H9 (cell line): Measurements from ENCODE around the gene CEP164. TPM values are rescaled to one million over a fixed set of nuclear protein-coding genes. Genes with fewer than 3 reads are reported as not detected.

Experiments
- DNase-seq: peaks from one replicate; pipeline ENCODE4 v3.0.0-alpha.2; 2017
- H2AFZ ChIP-seq: one replicate; pipeline ENCODE4 v1.6.1; 2013; ENCODE audit warnings: mild to moderate bottlenecking, low read length, control low read depth, moderate library complexity
- H2AK5ac ChIP-seq: 2 replicates; pipeline ENCODE4 v1.6.1; 2013; ENCODE audit warnings: low read length, control low read depth, mixed read lengths; ENCODE audit not compliant: insufficient read length
- H2BK120ac ChIP-seq: one replicate; pipeline ENCODE4 v1.6.1; 2013; ENCODE audit warnings: low read depth, mild to moderate bottlenecking, low read length, control low read depth, inconsistent platforms; ENCODE audit not compliant: poor library complexity, severe bottlenecking
- H2BK12ac ChIP-seq: 2 replicates; pipeline ENCODE4 v1.6.1; 2013; ENCODE audit warnings: low read length, control low read depth, mixed read lengths, low read depth; ENCODE audit not compliant: insufficient read length
- H2BK15ac ChIP-seq: 2 replicates; pipeline ENCODE4 v1.6.1; 2013; ENCODE audit warnings: low read depth, low read length, control low read depth
- H2BK20ac ChIP-seq: one replicate; pipeline ENCODE4 v1.6.1; 2013; ENCODE audit warnings: low read depth, mild to moderate bottlenecking, low read length, control low read depth, inconsistent platforms; ENCODE audit not compliant: poor library complexity, severe bottlenecking
- H2BK5ac ChIP-seq: 2 replicates; pipeline ENCODE4 v1.6.1; 2013; ENCODE audit warnings: low read length, control low read depth, mixed read lengths; ENCODE audit not compliant: insufficient read length
- H3K14ac ChIP-seq: 2 replicates; pipeline ENCODE4 v1.6.1; 2013; ENCODE audit warnings: low read length, control low read depth; ENCODE audit not compliant: insufficient read depth
- H3K18ac ChIP-seq: 2 replicates; pipeline ENCODE4 v1.6.1; 2013; ENCODE audit warnings: low read depth, mild to moderate bottlenecking, mixed read lengths, low read length, control low read depth; ENCODE audit not compliant: insufficient read length
- H3K23ac ChIP-seq: 2 replicates; pipeline ENCODE4 v1.6.1; 2013; ENCODE audit warnings: low read length, control low read depth, mixed read lengths, low read depth; ENCODE audit not compliant: insufficient read length
- H3K23me2 ChIP-seq: 2 replicates; pipeline ENCODE4 v1.6.1; 2013; ENCODE audit warnings: low read depth, mild to moderate bottlenecking, mixed read lengths, low read length, control low read depth; ENCODE audit not compliant: insufficient read length, poor library complexity, severe bottlenecking
- H3K27ac ChIP-seq: 2 replicates; pipeline ENCODE4 v1.5.1; 2013; ENCODE audit warnings: low read length, control low read depth, mixed read lengths, low read depth; ENCODE audit not compliant: insufficient read length
- H3K27me3 ChIP-seq: 2 replicates; pipeline ENCODE4 v1.6.1; 2013; ENCODE audit warnings: low read length, control low read depth, inconsistent platforms; ENCODE audit not compliant: insufficient read depth
- H3K4ac ChIP-seq: 2 replicates; pipeline ENCODE4 v1.6.1; 2013; ENCODE audit warnings: low read depth, mild to moderate bottlenecking, control low read depth, inconsistent platforms, low read length, moderate library complexity
- H3K4me1 ChIP-seq: 2 replicates; pipeline ENCODE4 v1.6.1; 2013; ENCODE audit warnings: low read length, control low read depth, inconsistent platforms; ENCODE audit not compliant: insufficient read depth
- H3K4me2 ChIP-seq: 2 replicates; pipeline ENCODE4 v1.6.1; 2013; ENCODE audit warnings: low read length, control low read depth, mixed read lengths; ENCODE audit not compliant: insufficient read length, insufficient read depth
- H3K56ac ChIP-seq: 2 replicates; pipeline ENCODE4 v1.6.1; 2013; ENCODE audit warnings: low read depth, mild to moderate bottlenecking, mixed read lengths, low read length, control low read depth; ENCODE audit not compliant: insufficient read length
- H3K79me1 ChIP-seq: 2 replicates; pipeline ENCODE4 v1.6.1; 2013; ENCODE audit warnings: low read depth, mild to moderate bottlenecking, moderate library complexity, low read length, control low read depth, inconsistent platforms; ENCODE audit not compliant: insufficient read depth, poor library complexity, severe bottlenecking
- H3K79me2 ChIP-seq: 2 replicates; pipeline ENCODE4 v1.6.1; 2013; ENCODE audit warnings: low read length, control low read depth, inconsistent platforms; ENCODE audit not compliant: insufficient read depth
- H3K9ac ChIP-seq: 2 replicates; pipeline ENCODE4 v1.6.1; 2013; ENCODE audit warnings: low read length, control low read depth, mixed read lengths; ENCODE audit not compliant: insufficient read length; ENCODE audit errors: extremely low read depth
- H3K9me3 ChIP-seq: one replicate; pipeline ENCODE4 v1.6.1; 2013; ENCODE audit warnings: low read depth, low read length, inconsistent platforms; ENCODE audit not compliant: control insufficient read depth
- H3T11ph ChIP-seq: one replicate; pipeline ENCODE4 v1.6.1; 2013; ENCODE audit warnings: mild to moderate bottlenecking, low read length, control low read depth, inconsistent platforms
- H4K20me1 ChIP-seq: one replicate; pipeline ENCODE4 v1.6.1; 2013; ENCODE audit not compliant: control insufficient read depth, insufficient read length, insufficient read depth
- H4K5ac ChIP-seq: 2 replicates; pipeline ENCODE4 v1.6.1; 2013; ENCODE audit warnings: low read depth, mild to moderate bottlenecking, mixed read lengths, low read length, control low read depth; ENCODE audit not compliant: insufficient read length
- H4K8ac ChIP-seq: replicated peaks from 2 replicates; pipeline ENCODE4 v1.6.1; 2013; ENCODE audit warnings: low read length, control low read depth, mixed read lengths, low read depth; ENCODE audit not compliant: insufficient read length
- H4K91ac ChIP-seq: 2 replicates; pipeline ENCODE4 v1.6.1; 2013; ENCODE audit warnings: low read depth, mild to moderate bottlenecking, moderate library complexity, mixed read lengths, low read length, control low read depth; ENCODE audit not compliant: insufficient read length
- H3K27ac Mint-ChIP-seq, 3 experiments: 2 replicates in 2 of 3; 3 replicates in 1 of 3; pipeline ENCODE4 v1.8.0; 2020 to 2021; ENCODE audit warnings: mixed read lengths in 3 of 3, mild to moderate bottlenecking in 1 of 3, moderate library complexity in 1 of 3
- H3K27me3 Mint-ChIP-seq: 2 replicates; pipeline ENCODE4 v1.8.0; 2021; ENCODE audit warnings: low read depth, mild to moderate bottlenecking, moderate library complexity, mixed read lengths
- H3K36me3 Mint-ChIP-seq, 3 experiments: 2 replicates in 2 of 3; 3 replicates in 1 of 3; pipeline ENCODE4 v1.8.0; 2020 to 2021; ENCODE audit warnings: low read depth in 3 of 3, mixed read lengths in 3 of 3; ENCODE audit not compliant: insufficient read depth in 1 of 3
- H3K4me1 Mint-ChIP-seq, 2 experiments: 2 replicates each; pipeline ENCODE4 v1.8.0; 2020; ENCODE audit warnings: mixed read lengths in 2 of 2
- H3K4me3 Mint-ChIP-seq, 2 experiments: 2 replicates in 1 of 2; 3 replicates in 1 of 2; pipeline ENCODE4 v1.8.0; 2020 to 2021; ENCODE audit warnings: mild to moderate bottlenecking in 2 of 2, mixed read lengths in 2 of 2, moderate library complexity in 1 of 2
- H3K9me3 Mint-ChIP-seq, 2 experiments: 2 replicates in 1 of 2; 3 replicates in 1 of 2; pipeline ENCODE4 v1.8.0; 2020; ENCODE audit warnings: mild to moderate bottlenecking in 2 of 2, mixed read lengths in 2 of 2, moderate library complexity in 1 of 2
- WGBS: extraction: QIAGEN DNeasy Blood & Tissue Kit; methylation state at CpG from one replicate; pipeline ENCODE4 v1.1.7; 2013; ENCODE audit warnings: missing lambda C conversion rate, low lambda C conversion rate, mixed read lengths; ENCODE audit not compliant: insufficient read length; ENCODE audit errors: extremely low coverage; 5-methylcytosine and 5-hydroxymethylcytosine counted together
- total RNA-seq: library from RNA; stranded (reverse); gene quantifications from 2 replicates; pipeline ENCODE4 v1.2.1, GENCODE V29; 2021
- TF ChIP-seq, protein P1 (sequence below): fragments of 200-600 bp; sonication (generic); conservative IDR thresholded peaks from 3 replicates; pipeline ENCODE4 v1.8.0; 2021; ENCODE audit warnings: antibody characterized with exemption, mild to moderate bottlenecking

The CEP164 gene
- total RNA-seq, 1 experiment from 2014 or later: 24.9 TPM

DNA sequence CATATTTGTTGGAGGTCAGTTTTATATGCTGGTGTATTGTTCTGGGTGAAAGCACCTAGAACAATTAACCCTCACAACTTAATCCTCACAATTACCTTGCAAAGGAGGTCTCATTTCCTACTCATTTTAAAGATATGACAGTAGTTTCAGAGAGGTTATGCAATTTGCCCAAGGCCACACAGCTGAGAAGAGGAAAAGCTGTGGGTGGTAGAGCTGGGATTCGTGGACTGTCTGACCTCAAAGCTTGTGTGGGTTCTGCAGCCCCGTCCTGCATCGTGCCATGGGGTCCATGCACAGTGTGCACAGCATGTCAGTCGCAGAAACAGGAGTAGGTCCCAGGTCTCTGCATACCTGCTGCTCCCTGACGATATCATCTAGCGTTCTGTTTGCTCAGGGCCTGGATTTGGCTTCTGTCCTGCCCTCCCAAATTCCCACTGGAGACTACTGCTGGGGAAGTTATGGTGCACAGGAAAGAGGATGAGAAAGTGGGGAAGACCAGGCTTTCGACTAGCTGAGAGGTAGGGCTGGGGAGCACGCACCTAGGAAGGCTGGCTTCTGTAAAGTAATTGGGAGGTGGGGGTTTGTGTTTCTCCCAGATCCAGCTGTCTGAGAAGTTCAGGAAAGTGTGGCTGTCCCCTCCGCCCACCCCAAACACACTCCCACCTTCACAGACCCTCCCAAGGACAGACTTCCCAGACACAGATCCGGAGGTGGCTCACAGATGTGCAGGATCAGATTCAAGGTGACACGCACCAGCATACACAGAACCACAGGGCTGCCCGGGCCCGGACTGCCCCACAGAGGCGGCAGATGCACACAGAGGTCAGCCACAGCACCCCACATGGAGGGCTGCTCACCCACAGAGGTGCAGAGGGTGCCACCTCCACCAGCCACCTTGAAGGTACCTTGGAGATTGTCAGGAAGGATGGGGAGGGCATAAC lies 13.6 kb upstream of the CEP164 start:
- no peak overlapping the region for H2AK5ac ChIP-seq

More for the DNA sequence above, 13.6 kb upstream of the CEP164 start:
- H2AFZ ChIP-seq: no peak overlapping the region
- no peaks in the 10 kb centered on the region for H3K79me2 ChIP-seq
- H2BK12ac ChIP-seq: no peak overlapping the region
- no peaks in the 10 kb centered on the region for H3K27me3 ChIP-seq
- H3K4me1 ChIP-seq: no peaks in the 10 kb centered on the region
- Mint-ChIP-seq H3K36me3 (no peaks in the 10 kb centered on the region), H3K27me3 (peaks cover 7% of the 10 kb centered on the region), H3K4me3 (peak overlapping the region; percentile 65 to 79), H3K9me3 (no peaks in the 10 kb centered on the region), H3K4me1 (peaks cover 13 to 15% of the 10 kb centered on the region in 2 experiments), H3K27ac (no peak overlapping the region)
- no peak overlapping the region for H4K5ac ChIP-seq
- H3K27ac ChIP-seq: no peak overlapping the region
- H3K23ac ChIP-seq: no peak overlapping the region
- no peak overlapping the region for H3K18ac ChIP-seq
- H3K23me2 ChIP-seq: peaks cover 10% of the 10 kb centered on the region
- no peak overlapping the region for H3K56ac ChIP-seq
- H2BK5ac ChIP-seq: no peak overlapping the region
- DNase-seq: no peak
- no peaks in the 10 kb centered on the region for H3K79me1 ChIP-seq
- no peak overlapping the region for H2BK120ac ChIP-seq
- no peaks in the 10 kb centered on the region for H3K9me3 ChIP-seq
- H2BK20ac ChIP-seq: no peak overlapping the region
- H4K8ac ChIP-seq: no peak overlapping the region
- no peaks in the 10 kb centered on the region for H4K20me1 ChIP-seq
- H3K4ac ChIP-seq: no peak overlapping the region
- no peak overlapping the region for H3K9ac ChIP-seq
- no CpG with 5 or more reads among the region's 14 CpGs for WGBS
- TF ChIP-seq, protein P1, sequence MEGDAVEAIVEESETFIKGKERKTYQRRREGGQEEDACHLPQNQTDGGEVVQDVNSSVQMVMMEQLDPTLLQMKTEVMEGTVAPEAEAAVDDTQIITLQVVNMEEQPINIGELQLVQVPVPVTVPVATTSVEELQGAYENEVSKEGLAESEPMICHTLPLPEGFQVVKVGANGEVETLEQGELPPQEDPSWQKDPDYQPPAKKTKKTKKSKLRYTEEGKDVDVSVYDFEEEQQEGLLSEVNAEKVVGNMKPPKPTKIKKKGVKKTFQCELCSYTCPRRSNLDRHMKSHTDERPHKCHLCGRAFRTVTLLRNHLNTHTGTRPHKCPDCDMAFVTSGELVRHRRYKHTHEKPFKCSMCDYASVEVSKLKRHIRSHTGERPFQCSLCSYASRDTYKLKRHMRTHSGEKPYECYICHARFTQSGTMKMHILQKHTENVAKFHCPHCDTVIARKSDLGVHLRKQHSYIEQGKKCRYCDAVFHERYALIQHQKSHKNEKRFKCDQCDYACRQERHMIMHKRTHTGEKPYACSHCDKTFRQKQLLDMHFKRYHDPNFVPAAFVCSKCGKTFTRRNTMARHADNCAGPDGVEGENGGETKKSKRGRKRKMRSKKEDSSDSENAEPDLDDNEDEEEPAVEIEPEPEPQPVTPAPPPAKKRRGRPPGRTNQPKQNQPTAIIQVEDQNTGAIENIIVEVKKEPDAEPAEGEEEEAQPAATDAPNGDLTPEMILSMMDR: no peak
- H2BK15ac ChIP-seq: no peak overlapping the region
- H3K14ac ChIP-seq: no peak overlapping the region; the same call in 1 of the 2 replicates
- no peak overlapping the region for H3K4me2 ChIP-seq
- H4K91ac ChIP-seq: no peak overlapping the region
- no peak overlapping the region for H3T11ph ChIP-seq
